ENCODE data around the gene SLC25A19.
A peak's percentile ranks its signal among the peaks of the same experiment; 100 is the strongest.

Gene SLC25A19

GRCh38 chr17:75239778-75240393 lies 49.3 kb downstream of the SLC25A19 start:
- DNase-seq = no peak

GRCh38 chr17:75239214-75239613 lies 50.0 kb downstream of the SLC25A19 start:
- no peak for DNase-seq

GRCh38 chr17:75238684-75239191 lies 50.5 kb downstream of the SLC25A19 start:
- DNase-seq = peak in 1 of 2 experiments; percentile 63

GRCh38 chr17:75238020-75238580 lies 51.1 kb downstream of the SLC25A19 start:
- DNase-seq = no peak

GRCh38 chr17:75237100-75238014 lies 51.9 kb downstream of the SLC25A19 start:
- DNase-seq = no peak

- DNase-seq = no peak
These were observed 56.4 kb downstream of the SLC25A19 start for GRCh38 chr17:75232786-75233185.

- no peak for DNase-seq
These were observed 57.3 kb downstream of the SLC25A19 start for GRCh38 chr17:75231741-75232464.

GRCh38 chr17:75231071-75231470 lies 58.2 kb downstream of the SLC25A19 start:
- DNase-seq = no peak

- DNase-seq = no peak
These were observed 60.4 kb downstream of the SLC25A19 start for GRCh38 chr17:75228847-75229246.

GRCh38 chr17:75228305-75228704 lies 60.9 kb downstream of the SLC25A19 start:
- no peak for DNase-seq

- no peak for DNase-seq
These were observed 61.5 kb downstream of the SLC25A19 start for GRCh38 chr17:75227729-75228128.

- no peak for DNase-seq
These were observed 64.2 kb downstream of the SLC25A19 start for GRCh38 chr17:75225016-75225415.

Data from NCI-H1930 (cell line).